NK-92 treated with Interleukin-12 subunit alpha and Interleukin-12 subunit beta, amount 100 ng/mL, for 24 hours (cell line): Measurements from ENCODE around the gene UBL4A.

Experiments used
- DNase-seq: peaks from one replicate; lab custom pipeline; 2025; lab: John Stamatoyannopoulos, UW

UBL4A gene

GRCh38 chrX:154486396-154487207 lies at the start of gene UBL4A:
Gene UBL4A (minus strand): TSS chrX:154486615. CDS start chrX:154486584, 31 bp downstream.
- DNase-seq: peak; percentile 39

DNA sequence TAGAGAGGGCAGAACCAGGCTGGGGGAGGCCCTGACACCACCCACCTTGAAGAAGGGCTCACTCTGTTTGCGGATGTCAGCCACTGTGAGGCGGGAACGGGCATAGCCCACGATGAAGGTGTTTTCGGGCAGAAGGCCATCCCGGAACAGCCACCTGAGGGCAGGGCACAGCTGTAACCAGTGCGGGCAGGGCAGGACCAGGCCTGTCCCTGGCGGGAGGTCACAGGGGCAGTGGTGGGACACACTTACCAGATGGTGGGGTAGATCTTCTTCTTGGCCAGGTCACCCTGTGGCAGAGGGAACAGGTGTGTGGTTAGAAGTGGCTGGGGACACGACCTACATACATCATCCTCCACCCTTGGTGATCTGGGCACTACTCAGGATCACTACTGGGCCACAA lies 49.5 kb upstream of the UBL4A start:
- no peak for DNase-seq

DNA sequence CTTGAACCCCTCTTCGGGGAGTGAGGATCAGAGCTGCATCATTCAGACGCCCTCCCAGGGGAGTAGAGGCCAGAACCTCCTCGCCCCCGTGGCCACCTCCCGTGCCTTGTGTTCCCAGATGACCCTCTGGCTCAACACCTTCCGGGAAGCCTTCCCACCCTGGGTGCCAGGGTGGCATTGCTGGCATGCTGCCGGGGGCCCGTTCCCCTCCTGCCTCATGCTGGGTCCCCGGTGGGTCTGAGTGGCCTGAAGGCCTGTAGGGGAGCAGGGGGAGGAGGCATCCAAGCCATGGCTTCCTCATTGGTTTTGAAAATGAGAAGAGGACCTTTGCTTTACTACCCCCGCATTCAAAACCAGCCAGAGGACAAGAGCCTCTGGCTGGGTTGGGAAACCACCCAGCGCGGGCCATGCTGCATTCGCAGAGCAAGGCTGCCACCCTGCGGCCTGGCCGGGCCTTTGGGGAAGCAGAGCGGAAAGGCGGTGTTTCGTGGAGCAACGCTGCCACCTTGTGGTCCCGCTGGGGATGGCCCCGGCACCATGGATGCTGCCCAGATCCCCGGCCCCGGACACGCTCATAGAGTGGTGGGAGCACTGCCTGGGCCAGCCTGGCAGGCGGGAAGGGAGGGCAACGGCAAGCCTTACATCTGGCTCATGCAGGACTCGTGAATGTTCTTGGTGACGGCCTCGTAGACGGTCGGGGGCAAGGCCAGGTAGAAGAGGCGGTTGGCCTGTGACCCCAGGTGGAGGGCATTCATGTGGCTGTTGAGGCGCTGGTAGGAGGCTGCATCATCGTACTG lies 48.3 kb upstream of the UBL4A start:
- DNase-seq: peak; percentile 66

DNA sequence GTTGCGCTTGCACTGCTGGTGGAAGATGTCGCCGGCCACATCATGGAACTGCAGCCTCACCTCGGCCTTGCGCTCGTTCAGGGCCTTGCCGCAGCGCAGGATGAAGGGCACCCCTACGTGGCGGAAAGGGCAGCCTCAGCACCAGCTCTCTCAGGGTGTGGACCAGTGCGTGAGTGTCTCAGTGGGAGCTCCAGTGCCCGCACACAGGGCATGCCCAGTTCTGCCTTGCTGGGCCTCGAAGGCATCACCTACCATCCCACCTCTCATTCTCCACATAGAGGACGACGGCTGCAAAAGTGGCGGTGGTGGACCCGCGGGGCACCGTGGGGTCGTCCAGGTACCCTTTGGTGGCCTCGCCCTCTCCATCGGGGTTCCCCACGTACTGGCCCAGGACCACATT lies 46.3 kb upstream of the UBL4A start:
- DNase-seq: no peak

DNA sequence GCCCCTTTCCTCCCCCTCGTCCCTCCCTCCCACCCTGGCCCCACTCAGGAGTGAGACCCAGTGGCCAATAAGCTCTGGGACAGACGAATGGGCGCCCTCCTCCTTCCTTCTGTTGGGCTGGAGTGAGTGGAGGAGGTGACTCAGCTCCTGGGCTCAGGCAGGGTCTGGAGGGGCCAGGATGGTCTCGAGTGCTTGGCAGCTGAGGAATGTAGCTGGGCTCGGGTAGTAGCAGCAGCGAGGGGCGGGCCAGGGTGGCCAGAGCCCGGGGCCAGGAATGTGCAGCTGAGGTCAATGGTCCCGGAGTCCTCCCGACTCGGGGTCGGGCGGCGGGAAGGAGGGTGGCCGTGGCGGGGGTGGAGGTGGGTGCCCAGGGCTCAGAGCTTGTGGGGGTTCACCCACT lies 45.2 kb upstream of the UBL4A start:
- DNase-seq: no peak

GRCh38 chrX:154530286-154530685 lies 43.9 kb upstream of the UBL4A start:
- DNase-seq: no peak

DNA sequence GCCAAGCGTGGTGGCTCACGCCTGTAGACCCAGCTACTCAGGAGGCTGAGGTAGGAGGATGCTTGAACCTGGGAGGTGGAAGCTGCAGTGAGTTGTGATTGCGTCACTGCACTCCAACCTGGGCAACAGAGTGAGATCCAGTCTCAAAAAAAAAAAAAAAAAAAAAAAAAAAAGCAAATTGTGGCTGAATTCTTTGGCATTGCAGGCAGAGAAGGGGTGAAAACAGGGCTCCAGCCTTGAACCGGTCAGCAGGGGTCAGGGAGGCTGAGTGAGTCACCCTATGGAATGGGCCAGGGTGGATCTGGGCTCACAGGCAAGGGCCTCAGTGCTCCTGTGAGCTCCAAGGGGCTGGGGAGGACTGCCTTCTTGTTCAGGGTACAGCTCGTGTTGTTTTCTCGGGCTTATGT lies 42.8 kb upstream of the UBL4A start:
- DNase-seq: no peak

- DNase-seq: no peak
These were observed 40.7 kb upstream of the UBL4A start for GRCh38 chrX:154526901-154527675.

GRCh38 chrX:154525606-154526490 lies 39.4 kb upstream of the UBL4A start:
- DNase-seq: no peak

DNA sequence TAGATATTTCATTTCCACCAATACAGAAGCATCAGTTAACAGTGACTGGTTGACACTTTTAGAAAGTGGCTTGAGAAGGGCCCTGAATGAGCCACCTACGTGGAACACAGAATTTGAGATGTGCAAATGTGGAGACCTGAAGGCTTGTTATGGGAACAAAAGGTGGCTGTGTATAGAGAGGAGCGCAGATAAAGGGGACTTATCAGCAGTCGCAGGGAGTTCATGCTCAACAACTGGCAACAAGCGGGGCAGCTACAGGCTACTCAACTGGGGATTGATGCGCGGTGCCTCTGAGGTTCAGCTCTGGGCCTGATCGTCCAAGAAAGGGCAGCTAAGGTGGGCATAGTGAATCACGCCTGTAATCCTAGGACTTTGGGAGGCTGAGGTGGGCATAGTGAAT lies 33.0 kb upstream of the UBL4A start:
- no peak for DNase-seq

DNA sequence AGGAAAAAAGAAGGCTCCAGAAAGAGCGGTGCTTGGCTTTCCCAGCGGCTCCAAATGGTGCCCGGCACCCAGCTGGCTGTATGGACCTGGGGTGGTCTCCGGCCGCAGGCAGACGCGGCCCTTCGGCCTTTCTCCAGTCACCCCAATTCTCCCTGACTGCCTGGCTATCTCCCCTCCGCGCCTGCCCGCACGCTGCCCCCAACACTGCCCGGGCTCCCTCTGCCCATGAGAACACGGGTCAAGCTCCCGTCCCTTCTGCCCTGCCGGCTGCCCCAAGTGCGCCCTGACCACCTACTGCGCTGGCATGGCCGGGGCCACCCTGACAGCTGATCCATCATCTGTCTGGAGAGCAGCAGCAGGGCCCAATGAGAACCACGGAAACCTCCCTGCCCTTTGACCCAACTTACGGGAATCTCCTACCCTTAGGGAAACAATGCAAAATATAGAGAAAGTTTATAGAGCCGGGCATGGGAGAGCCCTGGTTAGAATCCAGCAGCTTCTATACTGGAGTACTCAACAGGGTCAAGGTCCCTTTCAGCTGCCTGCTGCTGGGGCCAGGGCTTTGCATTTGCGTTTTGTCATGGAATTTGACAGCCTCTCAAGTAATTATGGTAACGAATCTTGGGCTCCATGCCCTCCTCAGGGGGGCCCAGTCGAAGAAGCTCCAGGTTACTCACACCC lies 30.8 kb upstream of the UBL4A start:
- DNase-seq: no peak

DNA sequence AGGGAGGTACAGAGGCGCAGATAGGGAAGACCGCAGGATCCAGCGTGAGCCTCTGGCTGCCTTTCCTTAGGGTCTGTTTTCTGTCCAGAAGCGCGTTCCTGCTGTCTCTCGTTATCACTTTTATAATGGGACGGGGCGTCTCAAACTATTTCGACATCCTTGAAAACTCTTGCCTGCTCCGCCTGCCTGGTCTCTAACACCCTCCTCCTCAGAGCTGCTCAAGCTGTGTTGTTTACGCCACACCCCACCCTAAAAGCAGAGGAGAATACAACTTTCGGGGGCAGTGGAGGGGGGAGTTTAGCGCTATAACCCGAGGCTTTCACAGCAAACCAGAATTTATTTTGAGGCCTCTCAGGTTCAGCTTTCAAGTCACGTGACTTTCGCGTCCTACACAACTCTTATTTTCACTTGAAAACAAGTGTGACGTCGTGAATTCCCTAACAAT lies 30.3 kb upstream of the UBL4A start:
- DNase-seq: no peak

DNA sequence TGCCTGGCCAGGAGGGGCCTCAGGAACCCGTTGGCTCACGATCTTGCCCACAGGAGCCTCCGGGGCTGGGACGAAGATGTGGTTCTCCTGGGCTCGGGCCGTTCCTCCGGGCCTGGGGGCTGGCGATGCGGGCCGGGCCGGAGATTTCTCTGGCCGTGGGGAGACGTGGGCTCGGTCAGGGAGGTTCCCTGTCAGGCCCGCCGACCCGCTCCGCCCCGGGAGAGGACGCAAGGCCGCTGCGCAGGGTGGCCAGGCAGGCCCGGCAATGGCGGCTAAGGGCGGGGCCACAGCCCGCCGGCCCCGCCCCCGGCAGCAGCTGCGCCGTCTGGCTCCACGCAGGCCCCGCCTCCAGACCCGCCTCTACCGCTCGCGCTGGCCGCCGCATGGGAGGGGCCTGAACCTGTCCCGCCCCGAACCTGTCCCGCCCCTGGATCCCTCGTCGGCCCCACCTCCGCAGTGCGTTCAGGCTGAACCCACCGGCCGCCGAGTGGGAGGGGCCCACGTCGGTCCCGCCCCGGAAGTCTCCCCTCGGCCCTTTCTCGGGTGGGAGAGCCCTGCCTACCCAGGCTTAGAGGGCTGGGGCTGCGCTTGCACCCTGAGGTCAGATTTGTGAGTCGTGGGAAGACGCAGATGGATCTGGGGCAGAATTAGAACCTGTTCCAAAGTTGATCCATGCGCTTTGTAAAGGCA lies 29.7 kb upstream of the UBL4A start, which contains the start of gene FAM3A:
TSS of gene FAM3A (minus strand) at position 267 of the 690 bp plus-strand sequence. CDS start 460 bp downstream, outside the sequence.
- peak; percentile 88 for DNase-seq

- DNase-seq: no peak
These were observed 28.9 kb upstream of the UBL4A start for GRCh38 chrX:154515090-154515965.

DNA sequence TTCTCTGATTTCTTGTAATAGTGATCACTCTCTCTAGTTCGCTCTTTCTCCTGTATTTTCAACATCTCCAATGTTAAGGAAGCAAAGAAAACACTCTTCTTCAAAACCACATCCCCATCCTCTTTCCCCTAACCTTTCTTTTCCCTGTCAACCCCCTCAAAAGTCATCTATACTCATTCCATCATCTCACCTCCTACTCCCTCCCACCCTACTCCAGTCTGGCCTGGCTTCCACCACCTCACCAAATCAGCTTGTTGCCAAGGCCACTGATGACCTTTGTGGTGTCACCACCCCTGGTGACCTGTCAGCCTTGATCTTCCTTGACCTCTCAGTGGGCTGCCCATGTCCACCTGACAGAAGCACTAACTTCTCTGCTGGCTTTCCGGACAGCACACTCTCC lies 27.3 kb upstream of the UBL4A start:
- DNase-seq: no peak

DNA sequence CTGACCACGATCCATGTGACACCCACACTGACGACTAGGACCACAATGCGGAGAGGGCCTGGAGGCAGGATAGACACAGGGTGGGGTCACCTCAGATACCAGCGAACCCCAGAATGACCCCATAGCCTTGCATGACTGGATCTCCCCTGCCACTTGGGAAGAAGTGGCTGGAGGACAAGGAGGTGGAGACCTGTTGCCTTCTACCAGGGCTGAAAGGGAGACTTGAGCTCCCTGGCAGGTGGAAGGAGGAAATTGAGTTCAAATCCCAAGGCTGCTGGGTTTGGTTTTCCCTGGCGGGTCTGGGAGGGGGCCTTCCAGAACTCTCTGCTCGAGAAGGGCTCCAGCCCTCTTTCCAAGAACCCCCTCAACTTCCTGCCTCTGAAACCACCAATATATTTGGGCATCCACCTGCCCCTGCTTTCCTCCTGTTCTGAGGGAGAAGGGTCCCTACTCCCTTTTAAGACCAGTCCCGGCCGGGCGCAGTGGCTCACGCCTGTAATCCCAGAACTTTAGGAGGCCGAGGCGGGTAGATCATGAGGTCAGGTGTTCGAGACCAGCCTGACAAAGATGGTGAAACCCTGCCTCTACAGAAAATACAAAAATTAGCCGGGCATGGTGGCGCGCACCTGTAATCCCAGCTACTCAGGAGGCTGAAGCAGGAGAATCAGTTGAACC lies 26.6 kb upstream of the UBL4A start:
- no peak for DNase-seq

GRCh38 chrX:154511761-154512160 lies 25.3 kb upstream of the UBL4A start:
- DNase-seq: no peak

DNA sequence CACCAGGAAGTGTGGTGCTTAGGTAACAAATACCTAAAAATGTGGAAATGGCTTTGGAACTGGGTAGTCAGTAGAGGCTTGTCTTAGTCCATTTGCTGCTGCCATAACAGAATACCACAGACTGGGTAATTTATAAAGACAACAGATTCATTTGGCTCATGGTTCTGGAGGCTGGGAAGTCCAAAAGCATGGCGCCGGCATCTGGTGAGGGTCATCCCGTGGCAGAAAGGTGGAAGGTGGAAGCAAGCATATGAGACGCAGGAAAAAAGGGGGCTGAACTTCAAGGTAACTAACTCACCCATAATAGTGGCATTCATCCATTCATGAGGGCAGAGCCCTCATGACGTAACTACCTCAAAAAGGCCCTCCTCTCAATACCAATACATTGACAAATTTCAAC lies 23.0 kb upstream of the UBL4A start:
- no peak for DNase-seq

DNA sequence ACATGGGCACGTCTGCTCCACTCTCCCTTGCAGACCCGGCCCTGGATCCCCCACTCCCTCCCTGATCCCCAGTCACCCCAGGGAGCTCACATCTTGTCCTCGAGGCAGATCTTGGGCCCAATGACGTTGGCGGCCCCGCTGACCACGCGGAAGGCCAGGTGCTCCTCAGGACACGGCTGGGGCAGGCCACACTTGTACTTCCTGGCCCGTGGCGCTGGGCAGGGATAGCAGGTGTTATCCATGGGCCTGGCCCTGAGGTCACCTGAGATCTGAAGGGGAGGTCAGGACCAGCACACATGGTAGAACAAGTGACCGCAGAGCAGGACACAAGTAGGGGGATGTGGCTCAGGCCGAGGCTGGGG lies 21.9 kb upstream of the UBL4A start:
- DNase-seq: no peak
